Endothelial cell of umbilical vein (primary cell): ENCODE data around the gene TJP1. TPM values are rescaled to one million over a fixed set of nuclear protein-coding genes. Genes with fewer than 3 reads are reported as not detected.

Experiments used
- BruUV-seq: library from RNA; stranded (reverse); fragments of 400-500 nt; replicated peaks from 2 replicates; lab custom pipeline; 2021; lab: Mats Ljungman, UMichigan
- CTCF ChIA-PET: fragments of 300-600, 350-600 bp; sonication (Branson Sonifier 250); formaldehyde crosslinking; loops from one replicate; lab custom pipeline; 2021; ENCODE audit warnings: antibody characterized with exemption, inconsistent platforms; lab: Charles Lee
- POLR2A ChIA-PET: fragments of 300-600, 350-600 bp; sonication (Branson Sonifier 250); formaldehyde crosslinking; loops from one replicate; lab custom pipeline; 2021; ENCODE audit warnings: antibody characterized with exemption, inconsistent platforms; lab: Charles Lee
- DNase-seq: peaks from one replicate; pipeline ENCODE4 v3.0.0-alpha.2; 2011; ENCODE audit warnings: low read depth, low spot score
- FAIRE-seq: peaks from 2 replicates; lab custom pipeline; 2011; peaks lifted over from hg19 to GRCh38; lab: Jason Lieb, UNC
- H2AFZ ChIP-seq: 2 replicates; pipeline ENCODE4 v1.6.0; 2012; ENCODE audit warnings: low read depth, low read length, control low read depth, inconsistent platforms
- H3K27ac ChIP-seq: 2 replicates; pipeline ENCODE4 v1.5.1; 2011; ENCODE audit warnings: low read depth, mild to moderate bottlenecking, control low read depth, low read length, moderate library complexity; ENCODE audit not compliant: insufficient read depth
- H3K27me3 ChIP-seq, 2 experiments: 2 replicates each; pipeline versions ENCODE4 v1.6.0 to v1.6.1; 2011; ENCODE audit warnings: low read length in 2 of 2, mixed read lengths in 1 of 2; ENCODE audit not compliant: control insufficient read depth in 2 of 2, insufficient read depth in 2 of 2
- H3K36me3 ChIP-seq, 2 experiments: 2 replicates in 1 of 2; 3 replicates in 1 of 2; pipeline ENCODE4 v1.5.1; 2011; ENCODE audit warnings: low read length in 2 of 2, mild to moderate bottlenecking in 1 of 2, moderate library complexity in 1 of 2; ENCODE audit not compliant: control insufficient read depth in 2 of 2, insufficient read depth in 2 of 2; ENCODE audit errors: extremely low read depth in 1 of 2
- H3K4me1 ChIP-seq: 3 replicates; pipeline ENCODE4 v1.5.1; 2011; ENCODE audit warnings: mild to moderate bottlenecking, low read length; ENCODE audit not compliant: control insufficient read depth, insufficient read depth; ENCODE audit errors: extremely low read depth
- H3K4me2 ChIP-seq: 2 replicates; pipeline ENCODE4 v1.6.1; 2011; ENCODE audit warnings: low read length, control low read depth, mixed read lengths; ENCODE audit not compliant: insufficient read depth
- H3K4me3 ChIP-seq, 3 experiments: fragments of 200-600 bp in 1 of 3; sonication (generic), shearing (Covaris generic) in 1 of 3; replicated peaks in 1 of 3; 2 replicates each; pipeline ENCODE4 v1.5.1; 2011 to 2016; ENCODE audit warnings: control low read depth in 3 of 3, low read length in 3 of 3, mild to moderate bottlenecking in 2 of 3, inconsistent platforms in 1 of 3, low read depth in 1 of 3, moderate library complexity in 1 of 3; ENCODE audit not compliant: insufficient read depth in 1 of 3
- H3K79me2 ChIP-seq: 2 replicates; pipeline ENCODE4 v1.6.0; 2012; ENCODE audit warnings: low read length, inconsistent platforms; ENCODE audit not compliant: control insufficient read depth, insufficient read depth
- H3K9ac ChIP-seq: replicated peaks from 2 replicates; pipeline ENCODE3; 2011; ENCODE audit warnings: low read length, control low read depth; ENCODE audit not compliant: insufficient read depth; ENCODE audit errors: extremely low read depth
- H3K9me1 ChIP-seq: replicated peaks from 3 replicates; pipeline ENCODE4 v1.6.0; 2011; ENCODE audit warnings: mild to moderate bottlenecking, low read length; ENCODE audit not compliant: control insufficient read depth, insufficient read depth; ENCODE audit errors: extremely low read depth
- H3K9me3 ChIP-seq: replicated peaks from 2 replicates; pipeline ENCODE4 v1.5.1; 2012; ENCODE audit warnings: low read length, inconsistent platforms; ENCODE audit not compliant: control insufficient read depth, insufficient read depth
- H4K20me1 ChIP-seq: replicated peaks from 2 replicates; pipeline ENCODE3; 2011; ENCODE audit warnings: mild to moderate bottlenecking, low read length; ENCODE audit not compliant: control insufficient read depth, insufficient read depth; ENCODE audit errors: extremely low read depth
- CTCF ChIP-seq, 2 donors: IDR thresholded peaks; 1 replicate in 1 of 2; 2 replicates in 1 of 2; pipeline ENCODE4 v1.5.1; 2011; ENCODE audit warnings: low read length in 2 of 2, mild to moderate bottlenecking in 2 of 2, moderate library complexity in 2 of 2, control low read depth in 1 of 2, inconsistent platforms in 1 of 2, low read depth in 1 of 2; ENCODE audit not compliant: insufficient read depth in 1 of 2; ENCODE audit errors: extremely low read depth in 1 of 2
- EZH2 ChIP-seq: IDR thresholded peaks from 2 replicates; pipeline ENCODE4 v1.6.1; 2012; ENCODE audit warnings: borderline replicate concordance, low read depth, mild to moderate bottlenecking, moderate library complexity, low read length, inconsistent platforms; ENCODE audit not compliant: severe bottlenecking
- FOS ChIP-seq: IDR thresholded peaks from 2 replicates; pipeline ENCODE4 v1.6.1; 2011; ENCODE audit warnings: mild to moderate bottlenecking, low read length, moderate library complexity, borderline replicate concordance; ENCODE audit not compliant: insufficient read depth
- GATA2 ChIP-seq: IDR thresholded peaks from 2 replicates; pipeline ENCODE4 v1.7.0; 2011; ENCODE audit warnings: low read depth, mild to moderate bottlenecking, moderate library complexity, mixed read lengths, low read length; ENCODE audit not compliant: insufficient read length, insufficient read depth
- JUN ChIP-seq: IDR thresholded peaks from 2 replicates; pipeline ENCODE4 v1.6.1; 2011; ENCODE audit warnings: borderline replicate concordance, low read depth; ENCODE audit not compliant: insufficient read length, insufficient read depth
- MYC ChIP-seq: IDR thresholded peaks from one replicate; pipeline ENCODE4 v1.6.1; 2011; ENCODE audit warnings: mild to moderate bottlenecking, low read depth, low read length
- POLR2AphosphoS5 ChIP-seq: IDR thresholded peaks from 2 replicates; pipeline ENCODE4 v1.6.1; 2012; ENCODE audit warnings: low read depth, mild to moderate bottlenecking, control low read depth, low read length, moderate library complexity; ENCODE audit not compliant: insufficient read depth
- dilution Hi-C: fragments of 300-500 bp; cut with MboI; formaldehyde crosslinking; loops from one replicate; pipeline ENCODE4 v1.15.0; 2019; ENCODE audit warnings: low sequenced_read_pairs; ENCODE audit not compliant: extremely low pct_ligation_motif_present
- intact Hi-C: fragments of 100-400 bp; cut with micrococcal nuclease; formaldehyde crosslinking; loops from one replicate; pipeline ENCODE4 v1.10.0; 2022
- polyA plus RNA-seq, 4 experiments: library from polyadenylated mRNA; depleted of rRNA in 3 of 4; stranded (reverse) in 3 of 4; unstranded in 1 of 4; fragments of >200 nt; gene quantifications; 2 replicates each; pipeline versions ENCODE4 v1.2.1 to v1.2.3, GENCODE V29; 2011 to 2012; ENCODE audit warnings: missing spikeins in 1 of 4
- total RNA-seq: library from RNA; stranded (reverse); gene quantifications from 2 replicates; pipeline ENCODE4 v1.2.3, GENCODE V29; 2021
- TF ChIP-seq, protein P1 (sequence below): IDR thresholded peaks from 2 replicates; pipeline ENCODE4 v1.6.1; 2011; ENCODE audit not compliant: insufficient read depth, insufficient read length

Gene TJP1
- total and polyA plus RNA-seq, 2 donors (not counting 3 experiments of a cell fraction or from before 2014, with no cell fraction given): 45.6 to 128 TPM

- Histone ChIP-seq H3K27ac (no peak overlapping the region), H3K9me1 (no peaks in the 10 kb centered on the region), H3K4me1 (no peaks in the 10 kb centered on the region), H3K4me2 (no peak overlapping the region), H3K9me3 (no peaks in the 10 kb centered on the region), H3K9ac (no peak overlapping the region), H4K20me1 (no peaks in the 10 kb centered on the region), H2AFZ (no peak overlapping the region), H3K4me3 (no peak overlapping the region), H3K36me3 (no peaks in the 10 kb centered on the region), H3K27me3 (no peaks in the 10 kb centered on the region), H3K79me2 (no peaks in the 10 kb centered on the region)
- dilution Hi-C loops (no loop called here), intact Hi-C loops (no loop called here)
- ChIA-PET POLR2A (no interaction called here), CTCF (interaction anchor here (1.2 kb wide), 1 partner anchor 144 kb away, joined by 3 read pairs; no protein-coding TSS in a partner anchor)
- DNase-seq (no peak), FAIRE-seq (no peak)
- no TSS peak for BruUV-seq
- TF ChIP-seq GATA2: no peak
- TF ChIP-seq POLR2AphosphoS5: no peak
- TF ChIP-seq JUN: no peak
- no peak for TF ChIP-seq EZH2
- TF ChIP-seq, protein P1, sequence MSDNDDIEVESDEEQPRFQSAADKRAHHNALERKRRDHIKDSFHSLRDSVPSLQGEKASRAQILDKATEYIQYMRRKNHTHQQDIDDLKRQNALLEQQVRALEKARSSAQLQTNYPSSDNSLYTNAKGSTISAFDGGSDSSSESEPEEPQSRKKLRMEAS: no peak
- TF ChIP-seq CTCF (IDR thresholded peaks at IDR 0.05; ENCODE audit: extremely low read depth in 1 of 2, insufficient read depth in 1 of 2, low read depth in 1 of 2, low read length in 2 of 2): no peak
- TF ChIP-seq MYC: no peak
- no peak for TF ChIP-seq FOS
These were observed 27.4 kb upstream of the TJP1 start for GRCh38 chr15:29849716-29850115.
